Endometrial microvascular endothelial cells (primary cell): ENCODE results near the gene IER3. TPM values are rescaled to one million over a fixed set of nuclear protein-coding genes. Genes with fewer than 3 reads are reported as not detected.

Experiments
- in situ Hi-C: cut with HindIII; loops from 2 replicates; pipeline ENCODE4 v1.10.0; 2017; ENCODE audit warnings: low sequenced_read_pairs, low pct_unique_long_range_greater_than_20kb; ENCODE audit errors: inconsistent ontology term
- total RNA-seq: library from RNA; depleted of rRNA; stranded (reverse); fragments of >200 nt; gene quantifications from one replicate; pipeline ENCODE4 v1.2.3, GENCODE V29; 2015; ENCODE audit errors: inconsistent ontology term

The IER3 gene, protein sequence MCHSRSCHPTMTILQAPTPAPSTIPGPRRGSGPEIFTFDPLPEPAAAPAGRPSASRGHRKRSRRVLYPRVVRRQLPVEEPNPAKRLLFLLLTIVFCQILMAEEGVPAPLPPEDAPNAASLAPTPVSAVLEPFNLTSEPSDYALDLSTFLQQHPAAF
- 76.4 TPM for total RNA-seq

DNA sequence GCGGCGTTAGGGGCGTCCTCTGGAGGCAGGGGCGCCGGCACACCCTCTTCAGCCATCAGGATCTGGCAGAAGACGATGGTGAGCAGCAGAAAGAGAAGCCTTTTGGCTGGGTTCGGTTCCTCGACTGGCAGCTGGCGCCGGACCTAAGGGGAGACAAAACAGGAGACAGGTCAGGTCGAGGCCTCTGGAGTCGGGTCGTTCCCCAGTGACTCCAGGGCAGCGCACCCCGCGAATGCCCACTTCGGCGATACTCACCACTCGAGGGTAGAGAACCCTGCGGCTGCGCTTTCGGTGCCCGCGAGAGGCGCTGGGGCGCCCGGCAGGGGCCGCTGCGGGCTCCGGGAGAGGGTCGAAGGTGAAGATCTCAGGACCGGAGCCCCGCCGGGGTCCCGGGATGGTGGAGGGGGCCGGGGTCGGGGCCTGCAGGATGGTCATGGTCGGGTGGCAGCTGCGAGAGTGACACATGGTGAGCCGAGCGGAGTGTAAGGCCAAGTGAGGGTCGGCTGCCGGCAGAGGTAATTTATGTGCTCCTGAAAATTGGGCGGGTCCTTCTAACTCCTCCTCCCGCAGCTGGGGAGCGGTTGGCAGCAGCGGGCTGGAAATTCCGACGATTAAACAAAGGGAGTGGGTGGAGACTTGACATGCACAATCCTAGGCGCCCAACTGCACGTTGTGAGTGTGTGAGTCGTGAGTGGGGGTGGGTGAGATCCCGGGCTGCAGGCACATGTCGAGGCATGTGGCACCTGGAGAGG, at the start of gene IER3:
TSS of gene IER3 (minus strand) at position 494 of the 752 bp plus-strand sequence. CDS start at position 465, 29 bp downstream.
- in situ Hi-C loops, result loop anchor here (10.0 kb wide), 1 partner anchor 149 kb away; no protein-coding TSS in a partner anchor

DNA sequence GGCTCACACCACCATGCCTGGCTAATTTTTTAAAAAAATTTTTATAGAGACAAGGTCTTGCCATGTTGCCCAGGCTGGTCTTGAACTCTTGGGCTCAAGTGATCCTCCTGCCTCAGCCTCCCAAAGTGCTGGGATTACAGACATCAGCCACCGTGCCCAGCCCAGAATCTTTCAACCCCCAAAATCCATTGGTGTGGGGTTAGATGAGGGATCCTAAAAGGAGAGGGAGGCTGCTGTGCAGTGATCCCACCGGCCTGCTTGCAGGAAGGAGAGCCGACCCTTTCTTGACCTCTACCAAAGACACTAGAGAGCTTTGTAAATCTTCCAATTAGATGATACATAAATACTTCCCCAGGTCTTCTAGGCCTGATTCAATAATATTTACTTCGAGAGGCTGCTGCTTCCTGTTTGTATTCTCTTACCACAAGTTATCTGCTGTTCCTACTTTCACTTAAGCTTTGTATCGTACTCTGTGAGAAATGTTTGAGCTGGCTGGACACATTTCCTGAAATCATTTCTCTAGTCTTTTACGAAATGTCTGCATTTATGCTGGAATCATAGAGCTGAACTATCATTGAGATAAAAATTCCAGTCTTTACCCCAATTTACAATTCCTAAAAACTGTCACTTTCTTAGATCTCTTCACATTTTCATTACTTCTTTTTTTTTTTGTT, 49.3 kb upstream of the IER3 start:
- in situ Hi-C loops, result no loop called here

DNA sequence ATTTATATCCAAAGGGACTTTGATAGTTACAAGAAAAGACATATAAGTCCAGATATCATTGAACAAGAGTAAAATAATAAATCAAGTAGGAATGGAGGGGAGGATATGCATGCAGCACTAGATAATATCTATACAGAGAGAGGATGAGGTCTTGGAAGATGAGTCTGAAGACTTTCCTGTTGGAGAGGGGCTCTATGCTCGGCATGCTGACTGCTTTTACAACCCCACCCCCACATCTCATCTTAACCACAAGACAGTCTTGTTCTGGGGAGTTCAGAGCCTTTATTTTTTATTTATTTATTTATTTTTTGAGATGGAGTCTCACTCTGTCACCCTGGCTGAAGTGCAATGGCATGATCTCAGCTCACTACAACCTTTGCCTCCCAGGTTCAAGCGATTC, 48.4 kb upstream of the IER3 start:
- in situ Hi-C loops, result no loop called here

DNA sequence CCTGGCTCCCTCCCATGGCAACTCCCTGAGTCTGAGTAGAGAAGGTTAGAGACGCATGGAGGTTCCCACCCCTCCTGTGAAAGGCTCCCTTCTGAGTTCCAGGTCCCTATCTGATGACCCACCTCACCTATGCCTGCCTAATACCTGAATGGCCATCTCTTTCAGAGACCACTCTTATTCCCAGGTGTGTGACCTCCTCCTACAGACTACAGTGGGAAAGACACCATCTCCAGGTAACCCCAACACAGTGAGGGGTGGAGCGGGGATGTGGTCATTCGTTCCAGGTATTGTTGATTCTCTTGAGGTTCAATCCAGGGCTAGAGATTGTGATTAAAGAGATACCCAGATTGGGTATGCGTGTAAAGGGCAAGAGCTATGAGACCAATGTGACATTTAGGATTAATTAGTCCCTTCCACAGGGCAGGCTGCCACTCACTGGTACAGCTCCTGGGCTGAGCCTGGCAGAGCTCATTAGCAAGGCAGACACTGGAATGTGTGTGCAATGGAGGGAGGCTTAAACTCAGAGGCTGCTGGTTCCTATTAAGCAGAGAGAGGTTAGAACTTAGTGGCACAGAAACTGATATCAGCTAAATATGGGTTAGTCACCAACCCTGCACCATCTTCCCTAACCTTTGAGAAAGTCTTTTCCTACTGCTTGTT, 46.5 kb upstream of the IER3 start:
- in situ Hi-C loops, result no loop called here

DNA sequence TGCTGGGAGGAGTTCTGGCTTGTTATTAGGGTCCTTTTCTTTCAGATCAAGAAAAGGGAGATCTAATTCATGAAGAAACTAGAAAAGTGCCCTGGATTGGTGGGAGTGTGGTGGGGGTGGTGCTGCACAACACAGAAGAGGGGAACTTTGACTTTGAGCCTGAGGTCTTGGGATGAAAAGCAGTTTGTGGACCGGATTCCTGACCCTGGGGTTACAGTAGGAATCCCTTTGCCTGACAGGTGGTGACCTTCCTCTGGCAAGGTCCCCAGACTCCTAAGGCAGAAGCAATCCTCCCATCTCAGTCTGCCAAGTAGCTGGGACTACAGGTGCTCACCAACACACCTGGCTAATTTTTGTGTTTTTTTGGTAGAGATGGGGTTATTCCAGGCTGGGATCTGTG, 45.3 kb upstream of the IER3 start:
- in situ Hi-C loops, result no loop called here

DNA sequence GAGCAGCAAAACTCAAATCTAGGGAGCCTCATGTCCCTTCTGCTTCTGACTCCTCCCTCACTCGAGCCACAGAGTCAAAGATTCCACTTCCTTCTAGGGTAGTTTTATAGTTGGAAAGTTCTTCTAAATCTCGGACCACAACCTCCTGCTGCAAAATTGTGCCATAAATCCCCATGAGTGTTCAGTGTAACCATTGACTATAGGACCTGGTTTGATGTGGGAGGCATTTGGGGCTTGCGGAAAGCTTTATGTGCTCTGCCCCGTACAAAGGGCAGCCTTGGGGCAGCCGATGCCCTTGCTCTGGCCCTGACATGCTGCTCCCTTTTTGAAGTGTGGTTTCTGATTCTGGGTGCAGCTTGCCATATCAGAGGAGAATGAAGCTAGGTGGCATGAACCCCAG, 43.6 kb upstream of the IER3 start:
- in situ Hi-C loops, result no loop called here

DNA sequence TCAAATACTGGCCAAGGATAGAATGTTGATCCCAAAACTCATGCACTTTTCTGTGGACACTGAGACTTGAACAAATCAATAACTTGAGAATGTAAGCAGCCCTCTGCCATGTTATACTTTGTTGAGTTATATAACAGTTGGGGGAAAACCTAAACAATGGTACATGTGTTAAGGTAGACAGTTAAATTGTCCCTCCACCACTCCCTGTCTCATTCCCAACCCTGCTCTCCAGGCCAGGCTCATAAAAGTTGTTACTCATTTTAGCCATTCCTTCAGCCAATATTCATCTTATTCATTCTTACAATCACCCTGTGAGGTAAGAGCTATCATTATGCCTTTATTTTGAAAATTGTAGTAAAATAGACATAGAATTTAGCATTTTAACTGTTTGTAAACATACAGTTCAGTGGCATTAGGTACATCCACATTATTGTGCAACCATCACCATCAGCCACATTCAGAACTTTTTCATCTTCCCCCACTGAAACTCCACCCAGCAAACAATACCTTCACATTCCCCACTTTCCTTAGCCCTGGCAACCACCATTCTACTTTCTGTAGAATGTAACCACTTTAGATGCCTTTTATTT, 38.2 kb upstream of the IER3 start:
- in situ Hi-C loops, result no loop called here

DNA sequence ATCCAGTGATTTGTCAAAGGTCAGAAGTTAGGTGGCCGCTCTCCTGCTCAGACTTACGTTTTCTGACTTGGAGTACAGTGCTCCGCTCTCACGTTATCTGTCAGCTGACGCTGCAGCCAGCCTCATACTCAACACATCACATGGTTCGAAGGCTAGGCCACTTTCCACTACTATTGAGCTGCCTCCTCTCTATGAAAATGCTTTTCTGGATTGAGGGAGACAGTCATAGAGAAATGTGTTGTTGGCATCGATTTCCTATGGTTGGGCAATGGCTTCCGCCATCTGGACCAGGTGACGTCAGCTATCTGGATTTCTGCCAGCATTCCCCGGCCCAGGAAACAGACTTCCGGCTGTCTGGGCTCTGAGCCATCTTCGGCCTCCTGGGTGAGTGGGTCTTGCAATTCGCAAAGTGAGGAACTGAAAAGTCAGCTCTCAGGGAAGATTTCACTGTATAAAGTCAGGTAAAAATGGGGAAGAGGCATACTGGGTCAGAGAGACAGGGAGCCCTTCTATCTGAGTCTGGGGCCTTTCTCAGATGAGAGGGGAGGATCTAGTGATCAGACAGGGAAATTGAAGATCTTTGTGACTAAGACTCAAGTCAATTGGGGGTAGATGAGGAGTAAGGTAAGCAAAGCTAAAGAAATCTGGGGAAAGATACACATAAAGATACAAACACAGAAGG, 37.5 kb upstream of the IER3 start:
- in situ Hi-C loops, result no loop called here

DNA sequence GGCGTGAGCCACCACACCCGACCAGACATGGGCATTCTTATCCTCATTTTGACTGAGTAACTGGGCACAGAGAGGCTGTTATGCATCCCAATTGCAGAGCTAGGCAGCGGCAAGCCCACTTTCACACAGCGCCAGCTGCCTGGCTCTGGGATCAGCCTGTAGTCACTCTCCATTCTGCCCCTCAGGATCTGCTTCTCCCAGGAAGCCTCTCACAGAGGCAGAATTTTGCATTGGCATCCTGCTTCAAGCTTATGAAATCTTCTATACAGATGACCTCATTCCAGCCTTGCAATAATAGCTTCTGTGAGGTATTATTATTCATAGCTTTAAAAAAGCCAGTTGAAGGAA, 37.0 kb upstream of the IER3 start:
- in situ Hi-C loops, result no loop called here

DNA sequence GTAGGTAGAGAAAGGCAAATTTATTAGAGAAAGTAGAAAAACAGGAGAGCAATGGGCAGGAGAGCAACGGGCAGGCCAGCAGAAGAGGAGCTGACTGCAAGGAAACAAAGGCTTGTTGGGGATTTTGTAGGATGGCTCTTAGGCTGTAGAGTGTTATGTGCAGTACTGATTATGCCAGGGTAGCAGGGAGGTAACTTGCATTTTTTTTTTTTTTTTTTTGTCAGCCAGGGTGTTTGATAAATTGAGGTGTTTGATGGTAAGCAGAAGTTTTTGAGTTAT, 36.2 kb upstream of the IER3 start:
- in situ Hi-C loops, result no loop called here

DNA sequence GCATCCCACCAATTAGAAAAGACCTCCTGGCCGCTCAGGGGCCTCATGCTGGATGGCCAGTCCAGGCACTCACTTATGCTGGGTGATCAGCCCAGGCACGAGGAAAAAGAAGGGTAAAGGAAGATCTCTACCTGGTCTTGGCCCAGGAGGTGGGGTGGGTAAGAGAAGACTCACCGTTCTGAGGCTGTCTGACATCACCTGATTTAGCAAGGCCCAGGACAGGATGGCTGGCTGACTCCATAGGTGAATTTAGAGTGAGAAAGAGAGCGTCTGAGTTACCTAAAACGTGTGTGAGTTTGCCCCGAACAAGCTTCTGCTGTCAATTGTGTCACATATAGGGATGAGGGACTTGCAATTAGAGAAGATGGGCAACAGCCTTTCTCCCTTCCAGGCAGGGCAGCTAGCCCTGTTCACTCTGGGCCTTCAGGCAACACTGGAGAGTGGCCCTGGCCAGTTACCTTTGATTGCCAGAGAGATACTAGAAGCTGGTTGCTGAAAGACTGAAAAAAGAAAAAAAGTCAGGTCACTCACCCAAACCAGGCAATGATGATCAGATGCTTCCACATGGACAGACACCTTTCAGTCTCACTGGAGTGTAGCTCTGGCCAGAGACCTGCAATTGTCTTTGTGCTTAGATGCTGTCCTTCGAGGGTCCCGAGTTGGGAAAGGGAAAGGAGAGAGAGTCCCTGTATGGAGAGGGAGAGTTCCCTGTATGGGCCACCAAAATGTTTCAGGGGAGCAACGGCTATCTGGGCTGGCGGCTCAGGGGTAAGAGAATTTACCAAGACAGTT, 35.7 kb upstream of the IER3 start:
- in situ Hi-C loops, result no loop called here

DNA sequence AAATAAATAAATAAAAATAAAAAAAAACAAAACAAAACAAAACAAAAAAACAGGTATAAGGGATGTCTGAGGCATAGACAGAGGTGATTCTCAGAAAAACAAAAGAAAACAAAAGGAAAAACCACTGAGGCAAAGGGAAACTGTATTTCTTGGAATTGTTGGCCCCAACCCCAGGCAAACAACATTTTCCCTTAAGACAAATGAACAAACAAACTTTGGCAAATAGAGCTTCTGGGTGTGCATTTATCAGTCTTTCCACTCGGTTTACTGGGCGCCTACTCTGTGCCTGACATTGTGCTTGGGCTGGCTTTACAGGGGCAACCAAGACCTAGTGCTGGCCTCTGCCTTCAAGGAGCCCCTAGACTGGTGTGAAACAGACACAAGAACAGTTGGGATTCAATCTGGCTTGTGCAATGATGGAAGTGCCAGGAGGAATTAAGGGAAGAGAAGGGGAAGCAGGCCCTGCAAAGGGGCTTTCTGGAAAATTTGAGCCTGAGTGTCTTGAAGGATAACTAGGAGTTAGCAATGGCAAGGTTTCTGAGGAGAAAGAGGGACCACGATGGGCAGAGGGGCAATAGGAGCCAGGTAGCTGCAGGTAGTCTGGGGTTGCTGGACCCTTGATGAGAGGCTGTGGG, 33.8 kb upstream of the IER3 start:
- in situ Hi-C loops, result no loop called here

DNA sequence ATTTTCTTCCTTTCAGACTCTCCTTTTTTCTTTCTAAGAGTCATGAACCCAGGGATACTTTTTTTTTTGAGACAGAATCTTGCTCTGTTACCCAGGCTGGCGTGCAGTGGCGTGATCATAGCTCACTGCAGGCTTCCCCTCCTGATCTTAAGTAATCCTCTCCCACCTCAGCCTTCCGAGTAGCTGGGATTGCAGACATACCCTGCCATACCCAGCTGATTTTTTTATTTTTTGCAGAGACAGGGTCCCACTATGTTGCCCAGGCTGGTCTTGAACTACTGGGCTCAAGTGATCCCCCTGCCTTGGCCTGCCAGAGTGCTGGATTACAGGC, 32.8 kb upstream of the IER3 start:
- in situ Hi-C loops, result no loop called here

DNA sequence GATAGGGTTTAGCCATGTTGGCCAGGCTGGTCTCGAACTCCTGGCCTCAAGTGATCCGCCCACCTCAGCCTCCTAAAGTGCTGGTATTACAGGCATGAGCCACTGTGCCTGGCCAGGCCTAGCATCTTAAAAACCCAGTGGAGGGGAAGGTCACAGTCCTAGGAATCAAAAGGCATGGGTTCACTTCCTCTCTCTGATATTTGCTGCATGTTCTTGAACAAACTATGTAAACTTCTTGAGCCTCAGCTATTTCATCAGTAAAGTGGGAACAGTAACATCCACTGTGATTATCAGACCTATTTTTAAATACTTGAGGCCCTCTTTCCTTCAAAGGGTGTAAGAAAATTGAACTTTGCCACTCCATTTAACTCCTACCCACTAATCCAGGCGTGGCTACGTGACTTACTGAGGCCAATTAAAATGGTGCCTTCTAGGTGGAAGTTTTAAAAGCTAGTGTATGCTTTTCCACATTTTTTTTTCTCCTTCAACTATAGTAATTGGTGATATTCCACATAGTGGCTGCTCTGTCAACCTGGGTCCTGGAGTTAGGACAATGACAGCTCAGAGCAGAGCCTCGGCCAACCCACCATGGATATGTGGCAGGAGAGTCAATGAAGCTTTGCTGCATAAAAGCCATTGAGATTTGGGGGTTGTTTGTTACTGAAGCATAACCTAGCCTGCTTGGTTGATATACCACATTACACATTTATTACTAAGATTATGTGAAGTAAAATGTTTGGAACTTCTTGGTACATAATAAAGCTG, 32.2 kb upstream of the IER3 start:
- in situ Hi-C loops, result no loop called here

DNA sequence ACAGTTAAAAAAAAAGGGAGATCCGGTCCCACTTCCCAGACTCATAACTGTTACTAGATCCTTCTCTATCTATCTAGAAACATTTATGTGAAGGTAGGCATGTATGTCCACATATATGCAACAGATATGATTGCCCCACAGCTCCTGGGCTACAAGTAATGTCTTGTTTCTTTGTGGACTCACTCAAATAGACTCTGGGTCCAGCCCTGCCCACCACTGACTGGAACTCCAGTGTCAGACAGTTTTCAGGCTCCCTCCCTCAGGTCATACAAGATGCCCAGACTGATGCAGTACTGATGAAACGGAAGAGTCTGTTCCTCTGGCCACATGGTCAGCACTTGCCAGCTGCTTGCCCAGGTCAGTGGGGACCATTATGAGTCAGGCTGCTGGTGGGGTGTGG, 30.8 kb upstream of the IER3 start:
- in situ Hi-C loops, result no loop called here

DNA sequence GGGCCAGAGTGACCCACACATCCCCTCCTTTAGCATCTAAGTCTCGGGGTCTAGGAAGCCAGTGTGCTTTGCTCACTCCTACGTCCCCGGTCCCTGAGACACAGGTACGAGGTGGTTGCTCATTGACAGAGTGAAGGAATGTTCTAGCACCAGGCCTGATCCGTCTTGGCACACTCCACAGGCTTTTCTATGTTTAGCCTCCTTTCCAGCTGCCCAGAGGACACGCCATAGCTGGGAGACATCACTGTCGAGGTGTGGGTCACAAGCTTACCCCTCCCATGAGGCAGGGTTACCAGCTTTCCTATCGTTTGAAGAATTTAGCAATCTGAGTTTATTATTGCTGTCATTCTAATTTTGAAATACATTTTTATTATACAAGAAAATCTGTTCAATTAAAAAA, 30.4 kb upstream of the IER3 start:
- in situ Hi-C loops, result no loop called here

DNA sequence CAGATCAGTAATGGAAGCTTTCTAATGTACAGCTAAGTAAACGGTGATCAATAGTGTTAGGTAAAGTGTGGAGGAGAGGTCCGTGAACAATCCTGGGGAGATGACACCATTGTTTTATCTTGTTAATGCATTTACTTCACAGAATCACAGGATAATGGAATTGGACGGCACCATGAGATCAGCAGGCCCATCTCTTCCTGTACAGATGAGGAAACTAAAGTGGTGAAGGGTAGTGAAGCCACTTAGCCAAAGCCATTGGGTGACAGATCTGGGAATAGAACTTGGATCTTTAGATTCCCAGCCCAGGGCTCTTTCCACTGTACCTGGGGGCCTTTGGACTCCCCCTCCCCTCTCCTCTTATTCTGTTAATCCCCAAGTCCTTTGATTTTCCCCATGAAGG, 26.2 kb upstream of the IER3 start:
- in situ Hi-C loops, result no loop called here
